Mammary epithelial cell (primary cell): Measurements from ENCODE around the gene RNF41.

Experiments used
- EZH2 ChIP-seq: IDR thresholded peaks from 2 replicates; pipeline ENCODE4 v1.6.1; 2012; ENCODE audit warnings: low read length, inconsistent platforms, borderline replicate concordance
- TF ChIP-seq, protein P1 (sequence below), 2 donors: IDR thresholded peaks in 1 of 2; conservative IDR thresholded peaks in 1 of 2; 2 replicates each; pipeline ENCODE4 v1.5.1; 2011 to 2012; ENCODE audit warnings: inconsistent platforms in 2 of 2, low read length in 2 of 2, mild to moderate bottlenecking in 2 of 2, control low read depth in 1 of 2, low read depth in 1 of 2; ENCODE audit not compliant: insufficient read depth in 1 of 2; ENCODE audit errors: extremely low read depth in 1 of 2

DNA sequence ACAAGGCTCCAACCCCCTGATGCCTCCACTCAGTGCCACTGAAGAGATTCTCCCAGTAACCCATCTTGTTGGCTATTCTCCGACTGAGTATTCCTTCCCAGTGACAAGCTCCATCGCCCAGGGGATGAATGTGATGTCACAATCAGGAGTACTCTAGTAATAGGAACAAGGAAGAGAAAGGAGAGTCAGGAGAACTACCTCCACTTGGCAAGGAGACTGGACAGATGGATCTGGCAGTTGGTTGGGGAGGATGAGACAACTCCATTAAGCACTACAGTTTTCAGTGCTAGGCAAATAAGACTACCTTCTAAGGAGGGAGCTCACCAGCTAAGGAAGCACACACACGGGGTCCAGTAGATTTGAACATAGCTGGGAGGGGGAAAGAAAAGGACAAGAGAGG, 5.3 kb downstream of the RNF41 start:
- TF ChIP-seq, protein P1, sequence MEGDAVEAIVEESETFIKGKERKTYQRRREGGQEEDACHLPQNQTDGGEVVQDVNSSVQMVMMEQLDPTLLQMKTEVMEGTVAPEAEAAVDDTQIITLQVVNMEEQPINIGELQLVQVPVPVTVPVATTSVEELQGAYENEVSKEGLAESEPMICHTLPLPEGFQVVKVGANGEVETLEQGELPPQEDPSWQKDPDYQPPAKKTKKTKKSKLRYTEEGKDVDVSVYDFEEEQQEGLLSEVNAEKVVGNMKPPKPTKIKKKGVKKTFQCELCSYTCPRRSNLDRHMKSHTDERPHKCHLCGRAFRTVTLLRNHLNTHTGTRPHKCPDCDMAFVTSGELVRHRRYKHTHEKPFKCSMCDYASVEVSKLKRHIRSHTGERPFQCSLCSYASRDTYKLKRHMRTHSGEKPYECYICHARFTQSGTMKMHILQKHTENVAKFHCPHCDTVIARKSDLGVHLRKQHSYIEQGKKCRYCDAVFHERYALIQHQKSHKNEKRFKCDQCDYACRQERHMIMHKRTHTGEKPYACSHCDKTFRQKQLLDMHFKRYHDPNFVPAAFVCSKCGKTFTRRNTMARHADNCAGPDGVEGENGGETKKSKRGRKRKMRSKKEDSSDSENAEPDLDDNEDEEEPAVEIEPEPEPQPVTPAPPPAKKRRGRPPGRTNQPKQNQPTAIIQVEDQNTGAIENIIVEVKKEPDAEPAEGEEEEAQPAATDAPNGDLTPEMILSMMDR (conservative IDR thresholded peaks at IDR 0.05 in 1 of 2, IDR thresholded peaks at IDR 0.05 in 1 of 2; ENCODE audit: extremely low read depth in 1 of 2, insufficient read depth in 1 of 2, low read depth in 1 of 2, low read length in 2 of 2): no peak
- TF ChIP-seq EZH2: no peak
